GM23338 (cell line): ENCODE data around the gene ART3. TPM values are rescaled to one million over a fixed set of nuclear protein-coding genes. Genes with fewer than 3 reads are reported as not detected.

Experiments
- ATAC-seq: fragments of 200-7000 bp; cut with Tn5 transposase; 3 replicates; pipeline ENCODE4 v1.9.1; 2020
- DNase-seq: peaks from one replicate; pipeline ENCODE4 v3.0.0-alpha.2; 2015; ENCODE audit warnings: low spot score
- H2AFZ ChIP-seq: fragments of 200-600 bp; sonication (generic); 2 replicates; pipeline ENCODE4 v1.8.0; 2016; ENCODE audit warnings: antibody characterized with exemption, mild to moderate bottlenecking, moderate library complexity
- H3F3A ChIP-seq: fragments of 200-600 bp; sonication (generic); replicated peaks from 2 replicates; pipeline ENCODE4 v1.8.0; 2017; ENCODE audit warnings: antibody characterized with exemption, mixed run types, low read depth
- H3K27ac ChIP-seq: fragments of 200-600 bp; sonication (generic); 2 replicates; pipeline ENCODE4 v1.6.1; 2016; ENCODE audit warnings: low read depth
- H3K27me3 ChIP-seq: fragments of 200-600 bp; sonication (generic); 2 replicates; pipeline ENCODE4 v1.8.0; 2016; ENCODE audit warnings: mild to moderate bottlenecking, mixed run types, moderate library complexity; ENCODE audit not compliant: insufficient read depth
- H3K36me3 ChIP-seq: fragments of 200-600 bp; sonication (generic); 2 replicates; pipeline ENCODE4 v1.8.0; 2016; ENCODE audit warnings: mild to moderate bottlenecking; ENCODE audit not compliant: insufficient read depth
- H3K4me1 ChIP-seq: fragments of 200-600 bp; sonication (generic); 2 replicates; pipeline ENCODE4 v1.8.0; 2016; ENCODE audit warnings: mild to moderate bottlenecking, moderate library complexity; ENCODE audit not compliant: insufficient read depth
- H3K4me2 ChIP-seq: fragments of 200-600 bp; sonication (generic); 2 replicates; pipeline ENCODE4 v1.7.1; 2017; ENCODE audit warnings: mixed run types
- H3K4me3 ChIP-seq: fragments of 200-600 bp; sonication (generic); 2 replicates; pipeline ENCODE4 v1.6.1; 2016; ENCODE audit warnings: mixed run types
- H3K79me2 ChIP-seq: fragments of 200-600 bp; sonication (generic); replicated peaks from 2 replicates; pipeline ENCODE4 v1.8.0; 2017; ENCODE audit warnings: mild to moderate bottlenecking; ENCODE audit not compliant: insufficient read depth
- H3K9me2 ChIP-seq: fragments of 200-600 bp; sonication (generic); 2 replicates; pipeline ENCODE4 v1.8.0; 2017; ENCODE audit not compliant: insufficient read depth
- H4K20me1 ChIP-seq: fragments of 200-600 bp; sonication (generic); replicated peaks from 2 replicates; pipeline ENCODE4 v1.8.0; 2017; ENCODE audit warnings: mild to moderate bottlenecking; ENCODE audit not compliant: insufficient read depth
- H3K27ac Mint-ChIP-seq: 2 replicates; pipeline ENCODE4 v1.8.0; 2020; ENCODE audit warnings: inconsistent platforms, mild to moderate bottlenecking, moderate library complexity, mixed read lengths
- H3K27me3 Mint-ChIP-seq: 3 replicates; pipeline ENCODE4 v1.8.0; 2022; ENCODE audit warnings: low read depth, mild to moderate bottlenecking, moderate library complexity, mixed read lengths, inconsistent platforms; ENCODE audit not compliant: insufficient read depth, poor library complexity
- H3K36me3 Mint-ChIP-seq: 3 replicates; pipeline ENCODE4 v1.8.0; 2021; ENCODE audit warnings: low read depth, mild to moderate bottlenecking, inconsistent platforms, moderate library complexity, mixed read lengths
- H3K4me1 Mint-ChIP-seq: 3 replicates; pipeline ENCODE4 v1.8.0; 2020; ENCODE audit warnings: mild to moderate bottlenecking, inconsistent platforms, mixed read lengths
- H3K4me3 Mint-ChIP-seq: 3 replicates; pipeline ENCODE4 v1.8.0; 2021; ENCODE audit warnings: moderate library complexity, mild to moderate bottlenecking, inconsistent platforms, mixed read lengths
- H3K9me3 Mint-ChIP-seq: 3 replicates; pipeline ENCODE4 v1.8.0; 2020; ENCODE audit warnings: moderate library complexity, mild to moderate bottlenecking, inconsistent platforms, mixed read lengths
- EZH2 ChIP-seq: fragments of 200-600 bp; sonication (generic); IDR thresholded peaks from one replicate; pipeline ENCODE4 v1.8.0; 2017; ENCODE audit warnings: antibody characterized with exemption, mild to moderate bottlenecking, low read depth; ENCODE audit not compliant: unreplicated experiment
- EZH2phosphoT487 ChIP-seq: fragments of 200-600 bp; sonication (generic); IDR thresholded peaks from one replicate; pipeline ENCODE4 v1.8.1; 2018; ENCODE audit warnings: antibody characterized with exemption; ENCODE audit not compliant: unreplicated experiment
- JUNB ChIP-seq: IDR thresholded peaks from one replicate; pipeline ENCODE4 v1.6.1; 2016; ENCODE audit warnings: antibody characterized with exemption; ENCODE audit not compliant: unreplicated experiment
- NANOG ChIP-seq: IDR thresholded peaks from 2 replicates; pipeline ENCODE4 v1.6.1; 2016; ENCODE audit warnings: antibody characterized with exemption, borderline replicate concordance
- POLR2AphosphoS5 ChIP-seq: IDR thresholded peaks from 2 replicates; pipeline ENCODE4 v1.6.1; 2016; ENCODE audit warnings: antibody characterized with exemption, low read depth
- STAT1 ChIP-seq: IDR thresholded peaks from one replicate; pipeline ENCODE4 v1.6.1; 2016; ENCODE audit warnings: antibody characterized with exemption; ENCODE audit not compliant: unreplicated experiment
- ZNF331 ChIP-seq: fragments of 250-450 bp; sonication (Bioruptor Pico); IDR thresholded peaks from 2 replicates; pipeline ENCODE4 v1.5.0; 2020; ENCODE audit warnings: low read depth, mild to moderate bottlenecking, moderate library complexity
- polyA plus RNA-seq: library from polyadenylated mRNA; unstranded; fragments of >200 nt; fragmentation: Nextera tagmentation; extraction: Ambion mirVana; gene quantifications from 2 replicates; pipeline ENCODE4 v1.2.1, GENCODE V29; 2016
- total RNA-seq: library from RNA; depleted of rRNA; stranded (reverse); fragments of >200 nt; shearing (Covaris generic); gene quantifications from 2 replicates; pipeline ENCODE4 v1.2.3, GENCODE V29; 2014
- TF ChIP-seq, protein P1 (sequence below): IDR thresholded peaks from 2 replicates; pipeline ENCODE4 v1.6.1; 2016; ENCODE audit warnings: antibody characterized with exemption
- TF ChIP-seq, protein P2 (sequence below), 2 experiments: fragments of 200-600 bp in 1 of 2; sonication (generic) in 1 of 2; conservative IDR thresholded peaks; 2 replicates each; pipeline versions ENCODE4 v1.5.1 to v1.6.1; 2016 to 2017; ENCODE audit warnings: antibody characterized with exemption in 2 of 2, low read depth in 2 of 2, mild to moderate bottlenecking in 2 of 2, moderate library complexity in 1 of 2
- TF ChIP-seq, protein P3 (sequence below): IDR thresholded peaks from one replicate; pipeline ENCODE4 v1.6.1; 2018; ENCODE audit warnings: antibody characterized with exemption; ENCODE audit not compliant: unreplicated experiment

Gene ART3
- total and polyA plus RNA-seq, 2 experiments from 2014 or later, result 0.87 to 1.7 TPM

DNA sequence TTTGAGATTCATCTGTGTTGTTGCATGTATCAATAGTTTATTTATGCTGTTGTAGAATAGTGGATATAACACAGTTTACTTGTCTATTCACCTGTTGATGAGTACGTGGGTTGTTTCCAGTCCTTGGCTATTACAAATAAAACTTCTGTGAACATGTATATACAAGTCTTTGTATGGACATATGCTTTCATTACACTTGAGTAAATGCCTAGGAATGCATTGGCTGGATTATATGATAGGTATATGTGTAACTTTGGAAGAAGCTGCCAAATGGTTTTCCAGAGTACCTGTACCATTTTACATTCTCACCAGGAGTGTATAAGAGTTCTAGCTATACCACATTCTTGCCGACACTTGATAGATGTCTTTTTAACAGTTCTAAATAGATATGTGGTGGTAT is 16.5 kb downstream of the ART3 start:
- Histone ChIP-seq H3K4me3 (no peak overlapping the region), H3K4me1 (peaks cover 7% of the 10 kb centered on the region; the same call in 1 of the 2 replicates), H3K27ac (no peak overlapping the region), H3K79me2 (no peaks in the 10 kb centered on the region), H3K27me3 (no peaks in the 10 kb centered on the region), H3K4me2 (no peak overlapping the region), H4K20me1 (no peaks in the 10 kb centered on the region), H3K9me2 (no peaks in the 10 kb centered on the region), H3K36me3 (no peaks in the 10 kb centered on the region), H2AFZ (no peak overlapping the region), H3F3A (no peaks in the 10 kb centered on the region)
- DNase-seq (no peak), ATAC-seq (no peak)
- no peaks in the 10 kb centered on the region for H3K36me3 Mint-ChIP-seq
- no peak overlapping the region for H3K27ac Mint-ChIP-seq
- H3K27me3 Mint-ChIP-seq, result peaks cover 1% of the 10 kb centered on the region
- no peaks in the 10 kb centered on the region; the same call in 2 of the 3 replicates for H3K9me3 Mint-ChIP-seq
- H3K4me3 Mint-ChIP-seq, result no peak overlapping the region
- H3K4me1 Mint-ChIP-seq, result peaks cover 12% of the 10 kb centered on the region
- TF ChIP-seq, protein P1, sequence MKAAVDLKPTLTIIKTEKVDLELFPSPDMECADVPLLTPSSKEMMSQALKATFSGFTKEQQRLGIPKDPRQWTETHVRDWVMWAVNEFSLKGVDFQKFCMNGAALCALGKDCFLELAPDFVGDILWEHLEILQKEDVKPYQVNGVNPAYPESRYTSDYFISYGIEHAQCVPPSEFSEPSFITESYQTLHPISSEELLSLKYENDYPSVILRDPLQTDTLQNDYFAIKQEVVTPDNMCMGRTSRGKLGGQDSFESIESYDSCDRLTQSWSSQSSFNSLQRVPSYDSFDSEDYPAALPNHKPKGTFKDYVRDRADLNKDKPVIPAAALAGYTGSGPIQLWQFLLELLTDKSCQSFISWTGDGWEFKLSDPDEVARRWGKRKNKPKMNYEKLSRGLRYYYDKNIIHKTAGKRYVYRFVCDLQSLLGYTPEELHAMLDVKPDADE, result no peak

DNA sequence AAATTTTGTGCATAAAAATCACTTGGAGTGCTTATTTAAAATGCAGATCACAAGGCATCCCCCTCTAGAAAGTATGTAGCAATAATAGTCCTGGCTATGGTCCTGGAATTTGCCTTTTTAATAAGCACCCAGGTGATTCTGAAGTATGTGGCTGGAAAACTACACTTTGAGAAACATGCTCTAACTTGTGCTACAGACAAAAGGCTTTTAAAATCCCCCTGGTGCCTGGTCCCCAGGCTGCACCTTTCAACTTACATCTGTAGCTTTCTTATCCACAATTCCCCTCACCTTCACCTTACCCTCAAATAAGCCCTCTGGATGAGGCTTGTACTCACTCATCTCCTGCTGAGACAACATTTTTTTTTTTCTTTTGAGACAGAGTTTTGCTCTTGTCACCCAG is 21.1 kb downstream of the ART3 start:
- Histone ChIP-seq H3K27me3 (no peaks in the 10 kb centered on the region), H2AFZ (peak overlapping the region; percentile 84; the same call in 1 of the 2 replicates), H3F3A (no peaks in the 10 kb centered on the region), H3K4me1 (peaks cover 7% of the 10 kb centered on the region; the same call in 1 of the 2 replicates), H4K20me1 (no peaks in the 10 kb centered on the region), H3K9me2 (no peaks in the 10 kb centered on the region), H3K27ac (no peak overlapping the region), H3K79me2 (no peaks in the 10 kb centered on the region), H3K36me3 (no peaks in the 10 kb centered on the region), H3K4me3 (no peak overlapping the region), H3K4me2 (no peak overlapping the region)
- Mint-ChIP-seq H3K27ac (0 out of 2 replicates have a peak overlapping the region, but pooled peaks have one; percentile 32), H3K4me3 (no peak overlapping the region), H3K4me1 (peaks cover 9% of the 10 kb centered on the region), H3K27me3 (no peaks in the 10 kb centered on the region), H3K9me3 (no peaks in the 10 kb centered on the region; the same call in 2 of the 3 replicates), H3K36me3 (no peaks in the 10 kb centered on the region)
- DNase-seq (peak; percentile 11), ATAC-seq (peak; percentile 63)
- TF ChIP-seq EZH2 (no peak), POLR2AphosphoS5 (no peak), NANOG (no peak), JUNB (no peak), EZH2phosphoT487 (no peak), STAT1 (no peak), ZNF331 (no peak)
- TF ChIP-seq, protein P2, sequence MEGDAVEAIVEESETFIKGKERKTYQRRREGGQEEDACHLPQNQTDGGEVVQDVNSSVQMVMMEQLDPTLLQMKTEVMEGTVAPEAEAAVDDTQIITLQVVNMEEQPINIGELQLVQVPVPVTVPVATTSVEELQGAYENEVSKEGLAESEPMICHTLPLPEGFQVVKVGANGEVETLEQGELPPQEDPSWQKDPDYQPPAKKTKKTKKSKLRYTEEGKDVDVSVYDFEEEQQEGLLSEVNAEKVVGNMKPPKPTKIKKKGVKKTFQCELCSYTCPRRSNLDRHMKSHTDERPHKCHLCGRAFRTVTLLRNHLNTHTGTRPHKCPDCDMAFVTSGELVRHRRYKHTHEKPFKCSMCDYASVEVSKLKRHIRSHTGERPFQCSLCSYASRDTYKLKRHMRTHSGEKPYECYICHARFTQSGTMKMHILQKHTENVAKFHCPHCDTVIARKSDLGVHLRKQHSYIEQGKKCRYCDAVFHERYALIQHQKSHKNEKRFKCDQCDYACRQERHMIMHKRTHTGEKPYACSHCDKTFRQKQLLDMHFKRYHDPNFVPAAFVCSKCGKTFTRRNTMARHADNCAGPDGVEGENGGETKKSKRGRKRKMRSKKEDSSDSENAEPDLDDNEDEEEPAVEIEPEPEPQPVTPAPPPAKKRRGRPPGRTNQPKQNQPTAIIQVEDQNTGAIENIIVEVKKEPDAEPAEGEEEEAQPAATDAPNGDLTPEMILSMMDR (conservative IDR thresholded peaks at IDR 0.05; ENCODE audit: low read depth in 2 of 2), result no peak
- TF ChIP-seq, protein P1, result no peak
- TF ChIP-seq, protein P3, sequence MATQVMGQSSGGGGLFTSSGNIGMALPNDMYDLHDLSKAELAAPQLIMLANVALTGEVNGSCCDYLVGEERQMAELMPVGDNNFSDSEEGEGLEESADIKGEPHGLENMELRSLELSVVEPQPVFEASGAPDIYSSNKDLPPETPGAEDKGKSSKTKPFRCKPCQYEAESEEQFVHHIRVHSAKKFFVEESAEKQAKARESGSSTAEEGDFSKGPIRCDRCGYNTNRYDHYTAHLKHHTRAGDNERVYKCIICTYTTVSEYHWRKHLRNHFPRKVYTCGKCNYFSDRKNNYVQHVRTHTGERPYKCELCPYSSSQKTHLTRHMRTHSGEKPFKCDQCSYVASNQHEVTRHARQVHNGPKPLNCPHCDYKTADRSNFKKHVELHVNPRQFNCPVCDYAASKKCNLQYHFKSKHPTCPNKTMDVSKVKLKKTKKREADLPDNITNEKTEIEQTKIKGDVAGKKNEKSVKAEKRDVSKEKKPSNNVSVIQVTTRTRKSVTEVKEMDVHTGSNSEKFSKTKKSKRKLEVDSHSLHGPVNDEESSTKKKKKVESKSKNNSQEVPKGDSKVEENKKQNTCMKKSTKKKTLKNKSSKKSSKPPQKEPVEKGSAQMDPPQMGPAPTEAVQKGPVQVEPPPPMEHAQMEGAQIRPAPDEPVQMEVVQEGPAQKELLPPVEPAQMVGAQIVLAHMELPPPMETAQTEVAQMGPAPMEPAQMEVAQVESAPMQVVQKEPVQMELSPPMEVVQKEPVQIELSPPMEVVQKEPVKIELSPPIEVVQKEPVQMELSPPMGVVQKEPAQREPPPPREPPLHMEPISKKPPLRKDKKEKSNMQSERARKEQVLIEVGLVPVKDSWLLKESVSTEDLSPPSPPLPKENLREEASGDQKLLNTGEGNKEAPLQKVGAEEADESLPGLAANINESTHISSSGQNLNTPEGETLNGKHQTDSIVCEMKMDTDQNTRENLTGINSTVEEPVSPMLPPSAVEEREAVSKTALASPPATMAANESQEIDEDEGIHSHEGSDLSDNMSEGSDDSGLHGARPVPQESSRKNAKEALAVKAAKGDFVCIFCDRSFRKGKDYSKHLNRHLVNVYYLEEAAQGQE, result no peak
